Hematopoietic multipotent progenitor cell (in vitro differentiated cells): Measurements from ENCODE around the gene DUSP28. TPM values are rescaled to one million over a fixed set of nuclear protein-coding genes. Genes with fewer than 3 reads are reported as not detected.
A peak's percentile ranks its signal among the peaks of the same experiment; 100 is the strongest.

Experiments used
- DNase-seq, 3 donors: peaks; one replicate each; pipeline ENCODE4 v3.0.0-alpha.2; 2011 to 2015; ENCODE audit warnings: low read depth in 2 of 3, low spot score in 2 of 3
- total RNA-seq: library from RNA; depleted of rRNA; stranded (reverse); fragments of >200 nt; gene quantifications from one replicate; pipeline ENCODE4 v1.2.3, GENCODE V29; 2012

The DUSP28 gene
- total RNA-seq: 8.3 TPM

DNA sequence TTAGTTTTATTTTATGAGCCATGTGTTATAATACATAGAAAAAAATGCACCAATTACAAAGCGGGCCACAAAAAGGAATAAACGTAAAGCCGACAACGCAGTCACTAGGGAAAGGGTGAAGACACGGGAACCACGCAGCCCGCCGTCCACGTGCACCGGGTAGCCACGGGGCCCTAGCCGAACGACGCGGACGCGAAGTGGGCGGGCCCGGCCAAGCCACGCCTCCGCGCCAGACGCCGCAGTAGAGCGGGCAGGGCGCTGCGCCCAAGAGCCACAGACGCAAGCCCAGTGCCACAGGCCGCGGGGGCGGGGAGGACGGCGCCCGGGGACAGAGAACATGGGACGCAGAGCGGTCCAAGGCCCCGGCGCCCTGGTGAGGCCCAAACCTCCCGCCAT, at the start of gene DUSP28:
TSS of gene DUSP28 (plus strand) at position 274 of the 396 bp plus-strand sequence. CDS start 328 bp downstream, outside the sequence.
- peak; percentile 72 to 92 (median 89) for DNase-seq

- DNase-seq: no peak
These were observed 49.5 kb upstream of the DUSP28 start for GRCh38 chr2:240510513-240511210.

DNA sequence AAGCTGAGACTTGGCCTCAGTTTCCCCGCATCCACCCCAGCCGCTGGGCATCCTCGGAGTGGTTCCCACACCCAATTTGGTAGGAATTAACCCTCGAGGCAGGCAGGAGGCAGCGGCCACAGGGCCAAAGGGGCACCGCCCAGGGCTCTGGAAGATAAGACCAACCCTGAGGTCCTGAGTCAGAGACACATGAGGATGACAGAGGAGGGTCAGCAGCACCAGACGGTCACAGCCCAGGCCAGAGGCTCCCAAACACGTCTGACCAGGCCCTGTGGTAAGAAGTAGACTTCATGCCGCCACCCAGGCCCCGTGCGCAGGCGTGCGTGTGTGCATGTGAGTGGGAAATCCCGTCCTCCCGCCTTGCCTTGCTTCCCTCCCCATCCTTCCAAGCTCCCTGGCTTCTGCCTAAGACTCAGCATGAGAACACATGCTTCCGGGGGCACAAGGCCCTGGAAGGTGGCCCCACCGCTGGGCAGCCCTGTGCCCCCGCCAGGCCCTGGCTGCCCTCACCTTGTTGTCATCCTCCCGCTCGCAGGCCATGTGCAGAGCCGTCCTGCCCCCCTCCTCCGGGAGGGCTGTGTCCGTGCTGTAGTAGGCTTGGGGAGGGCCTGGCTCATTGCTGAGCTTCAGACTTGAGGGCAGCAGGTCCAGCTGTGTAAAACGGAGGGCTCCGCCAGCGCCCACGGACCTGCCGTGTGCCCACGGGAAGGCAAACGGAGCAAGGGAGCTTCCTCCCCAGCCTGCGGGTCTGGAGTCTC, 48.6 kb upstream of the DUSP28 start:
- DNase-seq: no peak

- no peak for DNase-seq
These were observed 48.1 kb upstream of the DUSP28 start for GRCh38 chr2:240512109-240512485.

GRCh38 chr2:240512666-240513535, 47.3 kb upstream of the DUSP28 start:
- DNase-seq: no peak

- peak; percentile 52 to 83 (median 83) for DNase-seq
These were observed 46.4 kb upstream of the DUSP28 start for GRCh38 chr2:240513549-240514287.

DNA sequence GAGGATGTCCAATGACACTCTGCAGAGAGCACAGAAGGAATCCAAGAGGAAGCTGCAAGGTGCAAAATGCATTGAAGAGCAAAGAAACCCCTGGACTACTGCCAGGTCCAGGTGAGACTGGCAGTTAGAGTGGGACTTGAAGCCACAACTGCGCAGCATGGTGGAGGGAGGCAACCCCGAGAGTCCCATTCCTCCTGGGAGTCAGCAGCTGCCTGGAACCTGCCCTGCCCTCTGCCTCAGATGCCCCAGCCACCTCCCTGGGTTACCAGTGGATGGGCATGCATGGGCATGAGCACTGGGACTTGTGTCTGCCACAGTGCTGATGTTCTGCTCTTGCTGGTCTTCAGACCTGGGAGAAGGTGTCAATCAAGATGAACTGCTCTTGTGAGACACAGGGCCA, 45.5 kb upstream of the DUSP28 start:
- DNase-seq: no peak

DNA sequence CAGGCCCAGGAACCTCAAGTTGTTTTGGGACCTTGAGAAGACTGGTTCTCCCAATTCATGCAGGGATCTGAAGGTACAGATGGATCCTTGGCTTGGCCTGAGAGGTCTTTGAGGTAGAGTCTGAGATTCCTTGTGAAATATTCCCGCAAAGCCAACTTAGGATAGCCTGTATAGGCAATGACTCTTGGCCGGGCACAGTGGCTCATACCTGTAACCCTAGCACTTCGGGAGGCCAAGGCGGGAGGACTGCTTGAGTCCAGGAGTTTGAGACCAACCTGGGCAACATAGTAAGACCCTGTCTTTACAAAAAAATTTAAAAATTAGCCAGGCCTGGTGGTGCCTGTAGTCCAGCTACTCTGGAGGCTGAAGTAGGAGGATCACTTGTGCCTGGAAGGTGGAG, 42.8 kb upstream of the DUSP28 start:
- DNase-seq: no peak

- DNase-seq: no peak
These were observed 41.2 kb upstream of the DUSP28 start for GRCh38 chr2:240518981-240519380.

DNA sequence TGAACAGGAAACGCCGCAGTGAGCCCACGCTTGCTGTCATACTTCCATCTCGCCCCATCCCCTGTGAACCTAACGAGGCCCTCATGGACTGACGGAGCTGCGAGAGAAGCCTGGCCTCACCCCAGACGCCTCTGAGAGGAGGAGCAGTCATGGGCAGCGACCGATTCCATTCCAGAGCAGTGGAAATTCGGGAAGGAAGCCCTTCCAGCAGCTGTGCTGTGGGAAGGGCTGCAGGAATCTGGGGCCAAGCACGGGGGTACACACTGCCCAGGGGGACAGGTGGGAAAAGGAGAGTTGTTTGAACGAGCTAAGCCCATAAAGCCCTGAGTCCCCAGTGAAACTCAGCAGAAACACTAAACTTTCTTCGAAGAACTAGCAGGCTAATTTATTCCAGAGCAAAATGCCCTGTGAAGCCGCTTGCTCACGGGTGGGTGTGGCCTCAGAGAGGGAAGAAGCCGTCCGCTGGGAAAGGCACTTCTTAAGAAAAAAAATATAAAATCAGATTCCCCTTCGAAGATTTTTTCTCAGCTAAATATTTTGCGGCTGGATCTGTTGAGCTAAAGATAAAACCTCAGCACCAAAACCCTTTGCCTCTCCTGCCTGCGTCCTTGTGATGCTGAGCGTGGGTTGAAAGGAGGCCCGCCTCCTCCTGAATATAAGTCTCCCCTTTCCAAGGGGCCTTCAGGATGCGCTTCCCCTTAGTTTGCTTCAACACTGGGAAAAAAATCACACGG, 40.6 kb upstream of the DUSP28 start:
- peak in 1 of 3 donors; percentile 5 for DNase-seq

- peak in 1 of 3 donors; percentile 30 for DNase-seq
These were observed 39.8 kb upstream of the DUSP28 start for GRCh38 chr2:240520130-240520973.

GRCh38 chr2:240520974-240521350, 39.2 kb upstream of the DUSP28 start:
- no peak for DNase-seq

DNA sequence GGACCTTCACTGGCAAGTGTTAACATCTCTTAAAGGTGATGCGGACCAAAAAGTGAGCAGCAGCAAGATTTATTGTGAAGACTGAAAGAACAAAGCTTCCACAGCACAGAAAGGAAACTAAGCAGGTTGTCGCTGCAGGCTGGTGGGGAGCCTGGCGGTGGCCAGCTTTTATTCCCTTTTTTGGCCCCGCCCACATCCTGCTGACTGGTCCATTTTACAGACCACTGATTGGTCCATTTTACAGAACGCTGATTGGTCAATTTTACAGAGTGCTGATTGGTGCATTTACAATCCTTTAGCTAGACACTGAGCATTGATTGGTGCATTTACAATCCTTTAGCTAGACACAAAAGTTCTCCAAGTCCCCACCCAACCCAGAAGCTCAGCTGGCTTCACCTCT, 38.3 kb upstream of the DUSP28 start:
- DNase-seq: peak in 1 of 3 donors; percentile 29

DNA sequence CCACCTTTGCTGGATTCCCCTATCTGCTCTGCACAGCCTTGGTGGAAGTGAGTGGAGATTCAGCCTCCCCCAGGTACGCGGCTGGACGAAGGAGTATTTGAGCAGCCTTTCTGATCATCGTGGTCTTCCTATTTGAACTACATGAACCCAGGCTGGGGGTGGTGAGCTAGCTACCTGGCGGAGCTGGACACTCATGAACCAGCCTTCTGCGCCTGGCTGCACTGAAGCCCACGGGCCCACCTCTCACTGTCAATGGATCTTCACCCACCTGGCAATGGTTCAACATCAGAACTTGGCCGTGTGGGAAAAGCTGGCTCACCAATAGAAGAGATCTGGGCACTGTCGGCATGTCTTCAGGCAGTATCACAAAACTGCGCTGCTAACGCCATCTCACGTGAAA, 37.8 kb upstream of the DUSP28 start:
- no peak for DNase-seq

DNA sequence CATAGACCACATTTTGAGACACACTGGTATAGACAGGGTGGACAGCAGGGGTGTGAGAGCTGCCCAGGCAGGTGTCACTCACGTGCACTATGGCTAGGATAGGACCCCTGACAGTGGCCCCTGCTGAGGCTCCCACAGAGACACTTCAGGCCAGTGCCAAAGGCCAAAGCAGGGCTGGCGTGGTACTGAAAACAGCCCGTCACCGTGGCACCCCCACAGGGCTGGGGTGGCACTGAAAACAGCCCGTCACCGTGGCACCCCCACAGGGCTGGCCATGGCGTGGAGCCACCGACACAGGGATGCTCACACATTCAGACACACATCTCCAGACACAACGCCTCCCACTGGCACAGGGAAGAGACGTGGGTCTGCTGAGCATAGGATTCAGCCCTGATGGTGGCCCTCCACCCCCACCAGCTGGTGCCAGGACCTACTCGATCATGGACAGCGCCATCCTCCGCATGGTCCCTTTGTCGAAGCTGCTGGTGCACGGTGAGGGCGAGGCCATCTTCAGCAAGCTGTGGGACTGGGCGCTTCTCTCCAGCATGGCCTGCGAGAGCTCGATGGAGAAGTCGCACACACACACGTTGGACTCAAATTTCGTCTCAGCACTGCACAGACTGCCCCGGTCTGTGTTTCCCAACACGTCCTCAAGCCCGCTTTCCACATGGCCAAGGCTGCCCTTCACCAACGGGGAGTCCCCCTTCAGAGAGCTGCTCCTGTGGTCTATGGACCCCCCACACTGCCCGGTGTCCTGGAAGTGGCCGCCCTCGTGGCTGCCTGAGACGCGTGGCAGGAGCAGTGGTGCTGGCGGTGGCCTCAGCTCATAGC, 36.5 kb upstream of the DUSP28 start:
- no peak for DNase-seq

GRCh38 chr2:240524963-240525718, 35.0 kb upstream of the DUSP28 start:
- DNase-seq: peak in 2 of 3 donors; percentile 19 to 50

DNA sequence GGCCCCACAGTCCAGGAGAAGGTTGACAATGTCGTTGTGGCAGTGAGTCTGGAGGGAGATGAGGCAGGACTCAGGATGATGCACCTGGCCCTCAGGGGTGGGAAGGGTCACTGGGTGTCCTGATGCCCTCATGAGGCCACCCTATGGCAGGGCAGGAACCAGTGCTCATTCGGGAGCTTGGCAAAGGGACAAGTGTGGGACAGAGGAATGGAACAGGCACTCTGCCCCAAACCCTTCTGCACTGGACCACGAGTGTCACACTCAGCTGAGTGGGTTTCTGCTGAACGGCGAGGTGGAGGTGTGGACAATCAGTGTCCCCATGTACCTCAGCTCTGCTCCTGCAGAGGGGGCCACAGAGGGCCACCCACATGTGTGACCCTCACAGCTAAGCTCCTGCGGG, 34.4 kb upstream of the DUSP28 start:
- DNase-seq: no peak
